ENCODE results near the gene PLCH1.

DNA sequence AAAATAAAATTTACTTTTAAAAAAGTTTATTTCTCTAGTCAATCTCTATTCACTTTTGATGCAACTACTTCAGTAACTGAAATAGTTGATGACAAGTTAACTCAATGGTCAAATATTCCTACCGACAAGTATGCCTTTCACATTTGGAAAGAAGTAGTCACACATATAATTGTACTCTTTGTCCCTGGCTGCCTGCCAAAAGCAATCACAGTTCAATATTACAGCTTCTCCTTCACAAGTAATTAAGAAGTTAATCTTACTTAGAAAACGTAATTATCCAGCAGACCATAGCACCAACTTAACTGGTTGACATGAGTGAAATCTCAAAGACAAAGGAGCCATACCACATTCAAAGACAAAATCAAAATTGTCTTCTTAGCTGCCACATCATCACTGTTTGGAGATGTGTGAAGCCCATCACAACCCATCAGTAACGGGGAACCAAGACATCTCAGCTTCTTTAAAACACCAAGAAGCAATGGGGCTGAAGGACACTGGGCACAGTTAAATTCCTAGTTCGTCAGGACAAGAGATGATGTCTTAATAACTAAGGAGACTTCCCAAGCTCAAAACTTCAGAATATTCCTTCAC lies 86.1 kb downstream of the PLCH1 start:
- no peak for TF ChIP-seq YY1 (tag by site-specific recombination; IDR thresholded peaks at IDR 0.05)
- no peak for TF ChIP-seq ZNF791 (tag by site-specific recombination; IDR thresholded peaks at IDR 0.05)
